Ishikawa (cell line): ENCODE results near the gene ELOVL6.

Experiments used
- CEBPB ChIP-seq: IDR thresholded peaks from 2 replicates; pipeline ENCODE4 v1.6.1; 2012
- CREB1 ChIP-seq: IDR thresholded peaks from 2 replicates; pipeline ENCODE4 v1.6.1; 2012; ENCODE audit warnings: low read depth
- EGR1 ChIP-seq: IDR thresholded peaks from 2 replicates; pipeline ENCODE4 v1.6.1; 2012
- EP300 ChIP-seq: IDR thresholded peaks from 2 replicates; pipeline ENCODE4 v1.6.1; 2012; ENCODE audit warnings: borderline replicate concordance
- FOXM1 ChIP-seq: IDR thresholded peaks from 2 replicates; pipeline ENCODE4 v1.6.1; 2012; ENCODE audit warnings: low read depth, borderline replicate concordance
- NFIC ChIP-seq: IDR thresholded peaks from 2 replicates; pipeline ENCODE4 v1.6.1; 2012
- RAD21 ChIP-seq: IDR thresholded peaks from 2 replicates; pipeline ENCODE4 v1.6.1; 2012; ENCODE audit warnings: low read depth
- TAF1 ChIP-seq: IDR thresholded peaks from 2 replicates; pipeline ENCODE4 v1.6.1; 2012; ENCODE audit warnings: low read depth, mild to moderate bottlenecking
- TCF12 ChIP-seq: IDR thresholded peaks from 2 replicates; pipeline ENCODE4 v1.6.1; 2012; ENCODE audit warnings: low read depth
- TEAD4 ChIP-seq: IDR thresholded peaks from 2 replicates; pipeline ENCODE4 v1.6.1; 2012
- YY1 ChIP-seq: IDR thresholded peaks from 2 replicates; pipeline ENCODE4 v1.6.1; 2012; ENCODE audit warnings: low read depth
- ZBTB7A ChIP-seq: IDR thresholded peaks from 2 replicates; pipeline ENCODE4 v1.6.1; 2012; ENCODE audit warnings: low read depth
- TF ChIP-seq, protein P1 (sequence below): IDR thresholded peaks from 2 replicates; pipeline ENCODE4 v1.6.1; 2012
- TF ChIP-seq, protein P2 (sequence below): IDR thresholded peaks from 2 replicates; pipeline ENCODE4 v1.6.1; 2012
- TF ChIP-seq, protein P3 (sequence below): IDR thresholded peaks from 2 replicates; pipeline ENCODE4 v1.6.1; 2012; ENCODE audit warnings: low read depth, mild to moderate bottlenecking

The ELOVL6 gene

DNA sequence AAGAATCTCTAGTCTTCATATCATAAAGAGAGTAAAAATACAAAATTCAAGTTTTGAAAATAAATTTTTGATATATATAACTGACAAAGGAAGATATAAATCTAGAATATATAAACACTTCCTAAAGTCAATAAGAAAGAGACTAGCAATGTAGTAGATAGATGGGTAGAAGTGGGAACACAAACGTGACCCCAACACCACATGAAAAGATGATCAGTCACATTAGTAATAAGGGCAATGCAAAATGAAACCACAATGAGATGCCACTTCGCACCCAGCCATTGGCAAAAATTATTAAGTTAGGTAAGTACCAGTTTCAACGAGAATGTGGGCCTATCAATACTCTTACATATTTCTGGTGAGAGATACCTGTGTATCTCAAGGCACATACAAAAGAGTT lies 179.3 kb downstream of the ELOVL6 start:
- TF ChIP-seq CREB1 = no peak
- TF ChIP-seq YY1 = no peak
- no peak for TF ChIP-seq TAF1
- no peak for TF ChIP-seq EP300
- TF ChIP-seq ZBTB7A = no peak
- TF ChIP-seq, protein P1, sequence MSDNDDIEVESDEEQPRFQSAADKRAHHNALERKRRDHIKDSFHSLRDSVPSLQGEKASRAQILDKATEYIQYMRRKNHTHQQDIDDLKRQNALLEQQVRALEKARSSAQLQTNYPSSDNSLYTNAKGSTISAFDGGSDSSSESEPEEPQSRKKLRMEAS = no peak
- no peak for TF ChIP-seq TCF12
- TF ChIP-seq, protein P2, sequence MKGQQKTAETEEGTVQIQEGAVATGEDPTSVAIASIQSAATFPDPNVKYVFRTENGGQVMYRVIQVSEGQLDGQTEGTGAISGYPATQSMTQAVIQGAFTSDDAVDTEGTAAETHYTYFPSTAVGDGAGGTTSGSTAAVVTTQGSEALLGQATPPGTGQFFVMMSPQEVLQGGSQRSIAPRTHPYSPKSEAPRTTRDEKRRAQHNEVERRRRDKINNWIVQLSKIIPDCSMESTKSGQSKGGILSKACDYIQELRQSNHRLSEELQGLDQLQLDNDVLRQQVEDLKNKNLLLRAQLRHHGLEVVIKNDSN = no peak
- no peak for TF ChIP-seq FOXM1
- no peak for TF ChIP-seq TEAD4
- TF ChIP-seq NFIC = no peak
- TF ChIP-seq, protein P3, sequence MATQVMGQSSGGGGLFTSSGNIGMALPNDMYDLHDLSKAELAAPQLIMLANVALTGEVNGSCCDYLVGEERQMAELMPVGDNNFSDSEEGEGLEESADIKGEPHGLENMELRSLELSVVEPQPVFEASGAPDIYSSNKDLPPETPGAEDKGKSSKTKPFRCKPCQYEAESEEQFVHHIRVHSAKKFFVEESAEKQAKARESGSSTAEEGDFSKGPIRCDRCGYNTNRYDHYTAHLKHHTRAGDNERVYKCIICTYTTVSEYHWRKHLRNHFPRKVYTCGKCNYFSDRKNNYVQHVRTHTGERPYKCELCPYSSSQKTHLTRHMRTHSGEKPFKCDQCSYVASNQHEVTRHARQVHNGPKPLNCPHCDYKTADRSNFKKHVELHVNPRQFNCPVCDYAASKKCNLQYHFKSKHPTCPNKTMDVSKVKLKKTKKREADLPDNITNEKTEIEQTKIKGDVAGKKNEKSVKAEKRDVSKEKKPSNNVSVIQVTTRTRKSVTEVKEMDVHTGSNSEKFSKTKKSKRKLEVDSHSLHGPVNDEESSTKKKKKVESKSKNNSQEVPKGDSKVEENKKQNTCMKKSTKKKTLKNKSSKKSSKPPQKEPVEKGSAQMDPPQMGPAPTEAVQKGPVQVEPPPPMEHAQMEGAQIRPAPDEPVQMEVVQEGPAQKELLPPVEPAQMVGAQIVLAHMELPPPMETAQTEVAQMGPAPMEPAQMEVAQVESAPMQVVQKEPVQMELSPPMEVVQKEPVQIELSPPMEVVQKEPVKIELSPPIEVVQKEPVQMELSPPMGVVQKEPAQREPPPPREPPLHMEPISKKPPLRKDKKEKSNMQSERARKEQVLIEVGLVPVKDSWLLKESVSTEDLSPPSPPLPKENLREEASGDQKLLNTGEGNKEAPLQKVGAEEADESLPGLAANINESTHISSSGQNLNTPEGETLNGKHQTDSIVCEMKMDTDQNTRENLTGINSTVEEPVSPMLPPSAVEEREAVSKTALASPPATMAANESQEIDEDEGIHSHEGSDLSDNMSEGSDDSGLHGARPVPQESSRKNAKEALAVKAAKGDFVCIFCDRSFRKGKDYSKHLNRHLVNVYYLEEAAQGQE = no peak
- TF ChIP-seq EGR1 = no peak

DNA sequence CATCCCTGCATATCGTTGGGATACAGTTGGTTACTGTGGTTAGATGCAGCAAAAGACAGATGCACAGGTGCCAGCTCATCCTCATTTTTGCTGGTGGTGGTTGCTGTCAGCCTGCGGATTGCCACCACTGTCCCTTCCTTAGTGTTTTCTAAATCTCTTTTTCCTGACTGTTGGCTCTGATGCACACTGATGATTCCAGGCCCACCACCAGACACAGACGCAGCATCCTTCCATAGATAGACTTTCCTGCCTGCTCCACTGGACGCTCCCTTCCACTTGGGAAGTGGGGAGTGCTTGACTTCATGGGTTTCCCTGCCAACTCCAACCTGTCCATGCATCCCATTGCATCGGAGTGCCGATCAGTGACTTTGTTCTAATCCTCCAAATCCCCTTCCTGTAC lies 184.2 kb downstream of the ELOVL6 start:
- TF ChIP-seq NFIC = no peak
- no peak for TF ChIP-seq ZBTB7A
- TF ChIP-seq YY1 = no peak
- TF ChIP-seq, protein P3 = no peak
- no peak for TF ChIP-seq RAD21
- TF ChIP-seq TAF1 = no peak
- TF ChIP-seq CREB1 = no peak
- TF ChIP-seq, protein P1 = no peak
- TF ChIP-seq CEBPB = no peak
- TF ChIP-seq TCF12 = no peak
- TF ChIP-seq FOXM1 = no peak
- TF ChIP-seq, protein P2 = no peak
- TF ChIP-seq TEAD4 = no peak
- no peak for TF ChIP-seq EP300
- no peak for TF ChIP-seq EGR1

DNA sequence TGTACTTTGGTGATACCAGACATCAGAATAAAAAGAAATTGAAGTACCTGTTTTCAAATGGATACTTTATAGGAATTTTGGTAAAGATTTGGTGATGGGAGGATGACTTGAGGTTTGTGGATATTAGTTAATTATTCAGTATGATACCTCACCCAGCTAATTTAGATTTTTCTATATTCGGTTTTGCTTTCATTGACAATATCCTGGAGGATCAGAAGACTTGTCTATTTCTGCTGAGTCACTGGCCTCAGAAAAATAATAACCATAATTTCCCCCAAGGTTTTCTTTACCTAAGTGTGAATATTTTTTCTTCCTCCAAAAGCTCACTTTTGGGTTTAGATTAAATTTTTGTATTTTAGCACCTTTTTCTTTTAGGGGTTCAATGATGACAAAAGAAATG lies 185.5 kb downstream of the ELOVL6 start:
- no peak for TF ChIP-seq NFIC
- no peak for TF ChIP-seq YY1
- TF ChIP-seq, protein P1 = no peak
- TF ChIP-seq FOXM1 = no peak
- TF ChIP-seq EGR1 = no peak
- no peak for TF ChIP-seq CREB1
- no peak for TF ChIP-seq TAF1
- no peak for TF ChIP-seq TCF12
- TF ChIP-seq CEBPB = no peak
- no peak for TF ChIP-seq EP300
- TF ChIP-seq RAD21 = no peak
- no peak for TF ChIP-seq TEAD4
- TF ChIP-seq, protein P3 = no peak
- TF ChIP-seq ZBTB7A = no peak
- TF ChIP-seq, protein P2 = no peak

DNA sequence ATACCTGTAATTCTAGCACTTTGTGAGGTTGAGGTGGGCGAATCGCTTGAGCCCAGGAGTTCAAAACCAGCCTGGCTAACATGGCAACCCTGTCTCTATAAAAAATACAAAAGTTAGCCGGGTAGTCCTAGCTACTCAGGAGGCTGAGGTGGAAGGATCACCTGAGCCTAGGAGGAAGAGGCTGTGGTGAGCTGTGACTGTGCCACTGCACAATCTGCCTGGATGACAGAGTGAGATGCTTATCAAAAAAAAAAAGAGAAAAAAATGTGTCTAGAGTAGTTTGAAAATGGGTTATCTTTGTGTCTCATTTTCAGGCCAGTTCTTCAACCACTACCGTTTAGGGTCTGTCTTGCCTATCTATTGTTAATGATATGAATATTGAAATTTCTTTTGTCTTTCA lies 187.6 kb downstream of the ELOVL6 start:
- no peak for TF ChIP-seq ZBTB7A
- TF ChIP-seq EGR1 = no peak
- no peak for TF ChIP-seq YY1
- TF ChIP-seq TCF12 = no peak
- TF ChIP-seq, protein P3 = no peak
- TF ChIP-seq RAD21 = no peak
- no peak for TF ChIP-seq TEAD4
